Measurements from ENCODE around the gene DNAH14. TPM values are rescaled to one million over a fixed set of nuclear protein-coding genes. Genes with fewer than 3 reads are reported as not detected.
"Not testable (repeated sequence)": the region's sequence is repeated elsewhere in the genome, so short reads cannot be mapped to it uniquely, and the experiment has no call there.

DNAH14 gene
- total and polyA plus RNA-seq, 8 donors: 7.9 to 27.6 (median 17.5) TPM

GRCh38 chr1:224957696-224958095 lies 28.2 kb downstream of the DNAH14 start:
- H3K27me3 ChIP-seq: no peaks in the 10 kb centered on the region
- no peak overlapping the region for H3K4me3 ChIP-seq
- WGBS, 2 donors: 91 to 96% methylated on average over 3 of the region's 3 CpGs
- DNase-seq: no peak
- FAIRE-seq: no peak
- ATAC-seq: no peak
- no peak overlapping the region for H3K27ac ChIP-seq
- H3K9me3 ChIP-seq: no peaks in the 10 kb centered on the region
- intact Hi-C loops (cut with DNase I): no loop called here
- H3K4me1 ChIP-seq: no peaks in the 10 kb centered on the region
- no peaks in the 10 kb centered on the region for H3K36me3 ChIP-seq
- no peak for TF ChIP-seq CTCF (IDR thresholded peaks at IDR 0.05)

GRCh38 chr1:224958490-224958889 lies 29.0 kb downstream of the DNAH14 start:
- Histone ChIP-seq H3K27ac (no peak overlapping the region), H3K4me1 (no peaks in the 10 kb centered on the region), H3K9me3 (no peaks in the 10 kb centered on the region), H3K4me3 (no peak overlapping the region), H3K36me3 (no peaks in the 10 kb centered on the region), H3K27me3 (no peaks in the 10 kb centered on the region)
- WGBS, 2 donors: 95 to 96% methylated on average over 1 of the region's 1 CpG
- no peak for DNase-seq
- ATAC-seq: no peak
- intact Hi-C loops (cut with DNase I): no loop called here
- TF ChIP-seq CTCF (IDR thresholded peaks at IDR 0.05): no peak
- no peak for FAIRE-seq

GRCh38 chr1:224959115-224959514 lies 29.6 kb downstream of the DNAH14 start:
- Histone ChIP-seq H3K27me3 (no peaks in the 10 kb centered on the region), H3K27ac (no peak overlapping the region), H3K36me3 (no peaks in the 10 kb centered on the region), H3K4me1 (no peaks in the 10 kb centered on the region), H3K4me3 (no peak overlapping the region), H3K9me3 (no peaks in the 10 kb centered on the region)
- intact Hi-C loops (cut with DNase I): no loop called here
- WGBS, 2 donors: 86 to 90% methylated on average over 1 of the region's 1 CpG
- FAIRE-seq (no peak), DNase-seq (no peak), ATAC-seq (no peak)
- TF ChIP-seq CTCF (IDR thresholded peaks at IDR 0.05): no peak

- FAIRE-seq (no peak), ATAC-seq (no peak), DNase-seq (no peak)
- Histone ChIP-seq H3K9me3 (no peaks in the 10 kb centered on the region), H3K4me1 (no peaks in the 10 kb centered on the region), H3K27ac (no peak overlapping the region), H3K36me3 (no peaks in the 10 kb centered on the region), H3K4me3 (no peak overlapping the region), H3K27me3 (no peaks in the 10 kb centered on the region)
- intact Hi-C loops (cut with DNase I): no loop called here
- no peak for TF ChIP-seq CTCF (IDR thresholded peaks at IDR 0.05)
Observed at GRCh38 chr1:224959656-224960055, 30.2 kb downstream of the DNAH14 start.

- Histone ChIP-seq H3K36me3 (no peaks in the 10 kb centered on the region), H3K4me1 (no peaks in the 10 kb centered on the region), H3K4me3 (no peak overlapping the region), H3K27me3 (no peaks in the 10 kb centered on the region), H3K9me3 (no peaks in the 10 kb centered on the region), H3K27ac (no peak overlapping the region)
- FAIRE-seq: no peak
- TF ChIP-seq CTCF (IDR thresholded peaks at IDR 0.05): no peak
- 83 to 93% methylated on average over 5 of the region's 5 CpGs for WGBS, 2 donors
- intact Hi-C loops (cut with DNase I): no loop called here
- DNase-seq: no peak
- ATAC-seq: no peak
Observed at GRCh38 chr1:224980181-224980580, 50.7 kb downstream of the DNAH14 start.

GRCh38 chr1:224981922-224982354 lies 52.5 kb downstream of the DNAH14 start:
- H3K27ac ChIP-seq; H3K27me3 ChIP-seq; DNase-seq; ATAC-seq; H3K4me1 ChIP-seq; FAIRE-seq; H3K4me3 ChIP-seq; H3K36me3 ChIP-seq; intact Hi-C loops (cut with DNase I); H3K9me3 ChIP-seq: not testable (repeated sequence)
- 35 to 50% methylated on average over 1 of the region's 1 CpG for WGBS, 2 donors

All from pancreas (tissue), 10 donors.